Suprapubic skin (tissue), 2 donors: ENCODE data around the gene RELCH.

Source experiments
- EP300 ChIP-seq: sonication (generic); formaldehyde crosslinking; IDR thresholded peaks from one replicate; pipeline ENCODE4 v1.6.1; 2017; ENCODE audit warnings: antibody characterized with exemption
- POLR2A ChIP-seq, 2 donors: fragments of 450-650 bp; IDR thresholded peaks; one replicate each; pipeline ENCODE4 v1.6.1; 2017; ENCODE audit warnings: antibody characterized with exemption in 2 of 2, mild to moderate bottlenecking in 2 of 2, moderate library complexity in 2 of 2

- no peak for TF ChIP-seq POLR2A (IDR thresholded peaks at IDR 0.05)
- TF ChIP-seq EP300, result no peak
Measured at GRCh38 chr18:62335494-62335893, 148.4 kb downstream of the RELCH start.
